NT2/D1 (cell line): Measurements from ENCODE around the gene GNAQ.

Experiments used
- SUZ12 ChIP-seq: IDR thresholded peaks from 2 replicates; pipeline ENCODE4 v1.6.1; 2011; ENCODE audit not compliant: insufficient read length, insufficient read depth; ENCODE audit errors: extremely low read depth
- ZNF274 ChIP-seq: IDR thresholded peaks from 2 replicates; pipeline ENCODE4 v1.6.1; 2011; ENCODE audit warnings: mild to moderate bottlenecking, low read depth, low read length

DNA sequence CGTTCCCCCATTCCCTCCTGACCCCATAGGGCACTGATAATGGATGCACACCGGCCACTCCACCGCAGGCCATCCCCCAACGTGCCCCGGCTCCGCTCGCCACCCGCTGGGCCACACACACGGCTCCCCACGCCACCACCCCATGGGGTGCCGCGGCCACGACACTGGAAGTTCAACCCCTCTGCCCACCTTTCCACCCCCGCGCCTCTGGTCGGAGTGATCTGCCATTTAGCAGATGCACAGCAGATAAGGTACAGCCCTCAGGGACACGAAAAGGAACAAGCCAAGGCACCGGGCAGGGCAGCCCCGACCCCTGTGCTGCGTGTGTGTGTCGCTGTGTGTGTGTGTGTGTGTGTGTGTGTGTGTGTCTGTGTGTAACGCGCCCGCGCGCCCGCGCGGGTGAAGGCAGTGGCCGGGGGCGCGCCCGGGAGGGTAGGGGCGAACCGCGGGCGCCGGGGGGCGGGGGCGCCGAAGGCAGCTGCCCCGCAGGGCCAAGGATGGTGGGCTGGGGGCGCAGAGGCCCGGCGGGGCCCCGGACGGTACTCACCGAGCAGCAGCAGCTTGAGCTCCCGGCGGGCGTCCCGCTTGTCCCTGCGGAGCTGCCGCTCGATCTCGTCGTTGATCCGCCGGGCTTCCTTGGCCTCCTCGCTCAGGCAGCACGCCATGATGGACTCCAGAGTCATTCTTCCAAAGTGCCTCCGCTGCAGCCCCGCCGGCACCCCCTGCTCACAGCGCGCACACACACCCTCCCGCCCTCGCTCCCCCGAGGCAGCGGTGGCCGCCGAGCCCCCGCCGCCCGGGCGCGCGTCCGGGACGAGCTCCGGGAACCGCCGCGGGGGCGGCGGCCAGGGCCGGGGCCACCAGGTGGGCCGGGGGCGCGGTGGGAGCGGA, 813 bp downstream of the GNAQ start:
- no peak for TF ChIP-seq ZNF274
- no peak for TF ChIP-seq SUZ12
